GM21825 (cell line): ENCODE results near the gene SACS.
"Not testable (repeated sequence)": the region's sequence is repeated elsewhere in the genome, so short reads cannot be mapped to it uniquely, and the experiment has no call there.

Experiments used
- ATAC-seq: cut with Tn5 transposase; IDR thresholded peaks from one replicate; pipeline ENCODE4 v1.9.1; 2021; ENCODE audit warnings: mild to moderate bottlenecking, moderate library complexity; ENCODE audit not compliant: unreplicated experiment

Gene SACS

DNA sequence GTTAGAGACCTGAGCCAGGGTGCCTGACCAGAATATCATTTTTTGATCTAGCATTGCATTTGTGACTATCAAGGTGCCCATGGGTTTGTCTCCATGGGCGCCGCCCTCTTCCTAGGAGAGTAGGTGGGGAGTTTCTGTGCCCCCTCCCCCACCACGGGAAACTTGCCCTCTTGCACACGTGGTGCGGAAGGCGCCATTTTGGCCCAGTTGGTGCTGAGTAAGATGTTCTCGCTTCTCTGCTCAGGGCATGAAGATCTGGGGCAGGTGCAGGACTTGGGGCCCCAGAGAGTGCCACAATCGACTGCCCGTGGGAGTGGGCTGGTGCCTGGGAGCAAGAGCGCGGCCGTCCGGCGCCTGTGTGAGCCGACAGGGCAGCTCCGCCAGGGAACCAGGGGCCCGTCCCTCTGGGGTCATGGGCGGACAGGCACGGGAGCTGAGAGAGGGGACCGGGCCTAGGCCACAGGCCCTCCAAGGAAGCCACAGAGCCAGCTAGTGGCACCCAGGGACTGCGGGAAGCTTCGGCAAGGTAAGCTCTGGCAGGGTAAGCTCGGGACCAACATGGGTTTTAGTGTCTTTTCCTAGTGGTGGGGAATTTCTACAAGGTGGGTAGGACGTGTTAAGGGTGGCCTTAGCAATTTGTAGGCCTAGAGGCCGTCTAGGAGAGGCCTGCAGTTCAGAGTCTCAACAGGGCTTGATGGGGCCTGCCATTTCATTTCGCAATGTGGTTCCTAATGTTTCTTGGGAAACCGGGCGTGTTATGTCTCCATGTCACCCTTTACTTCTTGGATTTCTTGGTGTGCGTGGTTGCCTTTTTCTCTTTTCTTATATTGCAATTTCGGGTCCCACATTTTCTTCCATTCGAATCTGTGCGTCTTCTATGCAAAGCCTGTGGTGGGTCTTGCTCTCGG, 14.5 kb downstream of the SACS start:
- ATAC-seq: no peak

DNA sequence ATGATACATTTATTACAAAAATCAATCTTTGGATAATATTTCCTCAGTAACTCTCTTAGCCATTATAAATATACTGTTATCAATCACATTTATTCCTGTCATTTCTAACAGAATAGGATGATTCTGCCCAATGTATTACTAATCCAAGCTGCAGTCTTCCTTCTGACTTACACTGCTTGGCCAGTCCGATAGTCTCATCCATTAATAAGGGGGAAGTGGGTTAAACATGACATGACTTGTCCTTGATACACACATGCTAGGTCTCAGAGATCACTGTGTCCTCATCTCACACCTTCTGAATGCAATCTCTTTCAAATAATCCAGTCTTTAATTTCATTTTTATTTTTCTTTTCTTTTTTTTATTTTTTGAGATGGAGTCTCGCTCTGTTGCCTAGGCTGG, 18.8 kb downstream of the SACS start:
- ATAC-seq: no peak

DNA sequence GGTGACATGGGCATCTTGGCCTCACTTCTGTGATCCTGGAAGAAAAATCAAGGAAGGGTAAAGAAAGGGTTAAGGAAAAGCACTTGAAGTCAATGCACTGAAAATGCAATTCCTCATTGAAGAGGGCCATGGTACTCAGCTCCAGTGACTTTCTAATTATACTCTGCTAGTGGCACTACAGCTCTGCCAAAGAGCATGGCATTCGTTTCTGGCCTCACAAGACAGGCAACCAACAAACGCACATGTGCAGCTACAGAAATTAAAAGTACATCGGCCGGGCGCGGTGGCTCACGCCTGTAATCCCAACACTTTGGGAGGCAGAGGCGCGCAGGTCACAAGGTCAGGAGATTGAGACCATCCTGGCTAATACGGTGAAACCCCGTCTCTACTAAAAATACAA, 21.8 kb downstream of the SACS start:
- ATAC-seq: no peak

DNA sequence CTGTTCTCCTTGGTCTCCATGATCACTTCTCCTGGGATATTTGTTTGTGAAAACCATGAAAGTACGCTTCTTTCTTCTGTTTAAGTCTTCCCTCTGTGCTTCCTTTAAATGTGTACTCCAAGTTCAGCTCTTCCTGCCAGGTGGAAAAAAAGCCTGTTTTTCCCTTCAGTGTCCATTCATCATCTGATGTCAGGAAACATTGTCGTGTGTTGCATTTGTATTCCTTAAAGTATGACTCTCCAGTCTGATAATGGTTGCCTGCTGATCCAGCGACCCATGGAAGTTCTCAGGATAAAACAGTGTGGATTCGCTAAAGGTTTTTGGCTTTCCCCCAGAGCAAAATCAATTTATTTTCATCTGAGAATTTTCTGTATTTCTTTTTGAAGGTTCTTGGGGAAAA, 22.3 kb downstream of the SACS start:
- ATAC-seq: no peak

DNA sequence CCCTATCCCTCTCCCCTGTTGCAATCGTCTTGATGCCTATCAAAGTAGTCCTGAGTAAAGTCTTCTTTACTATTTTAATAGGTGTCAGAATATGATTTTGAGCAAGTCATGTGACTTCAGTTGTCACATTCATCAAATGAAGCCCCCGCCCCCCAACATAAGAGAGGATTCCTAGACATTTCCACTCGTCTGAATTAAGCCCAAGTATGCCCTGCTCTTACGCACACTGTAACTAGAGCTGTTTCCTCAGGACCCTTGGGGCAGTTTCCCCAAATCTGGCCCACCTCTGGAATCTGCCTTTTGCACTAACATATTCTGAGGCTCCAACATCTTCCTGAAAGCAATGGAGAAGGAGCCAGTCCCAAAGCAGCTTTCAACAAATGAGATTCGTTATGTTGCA, 25.5 kb downstream of the SACS start:
- no peak for ATAC-seq

DNA sequence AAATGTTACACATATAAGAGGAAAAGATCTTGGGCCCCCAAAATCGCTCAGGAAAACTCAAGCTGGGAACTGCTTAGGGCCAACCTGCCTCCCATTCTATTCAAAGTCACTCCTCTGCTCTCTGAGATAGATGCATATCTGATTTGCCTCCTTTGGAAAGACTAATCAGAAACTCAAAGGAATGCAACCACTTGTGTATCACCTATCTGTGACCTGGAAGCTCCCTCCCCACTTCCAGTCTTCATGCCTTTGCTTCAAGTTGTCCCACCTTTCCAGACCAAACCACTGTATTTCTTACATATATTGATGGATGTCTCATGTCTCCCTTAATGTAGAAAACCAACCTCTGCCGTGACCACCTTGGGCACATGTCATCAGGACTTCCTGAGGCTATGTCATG, 32.3 kb downstream of the SACS start:
- not testable (repeated sequence) for ATAC-seq

DNA sequence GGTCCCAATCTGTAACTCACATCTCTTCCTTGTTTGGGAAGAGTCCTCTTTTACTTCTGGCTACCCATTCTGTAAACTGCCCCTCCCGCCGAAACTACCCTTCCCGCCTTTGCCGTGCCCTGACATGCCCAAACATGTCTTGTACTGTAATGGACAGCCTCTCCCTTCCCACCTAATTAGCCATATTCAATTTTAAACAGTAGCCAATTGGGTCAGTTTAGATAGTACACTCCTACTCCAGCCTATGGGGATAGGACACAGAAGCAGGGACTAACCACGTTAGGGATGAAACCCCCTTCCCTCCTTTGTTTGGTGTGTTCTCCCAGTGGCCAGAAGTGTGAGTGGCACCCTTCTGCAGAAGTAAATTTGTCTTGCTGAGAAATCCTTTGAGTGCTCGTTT, 34.2 kb downstream of the SACS start:
- ATAC-seq: no peak

DNA sequence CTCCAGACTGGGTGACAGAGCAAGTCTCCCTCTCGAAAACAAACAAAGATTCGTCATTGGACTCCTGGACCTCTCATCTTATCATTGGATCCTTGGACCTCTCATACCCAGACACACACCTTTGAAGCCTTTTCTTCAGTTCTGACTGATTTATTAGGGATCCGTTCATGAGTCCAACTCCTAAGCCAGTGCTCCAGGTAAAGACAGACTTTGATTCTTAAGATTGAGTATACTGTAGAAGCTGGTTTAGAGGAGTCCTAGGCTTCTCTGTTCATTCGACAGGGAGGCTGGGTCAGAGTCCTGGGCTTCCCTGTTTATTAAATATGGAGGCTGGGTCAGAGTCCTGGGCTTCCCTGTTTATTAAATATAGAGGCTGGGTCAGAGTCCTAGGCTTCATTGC, 38.7 kb downstream of the SACS start:
- ATAC-seq: no peak

DNA sequence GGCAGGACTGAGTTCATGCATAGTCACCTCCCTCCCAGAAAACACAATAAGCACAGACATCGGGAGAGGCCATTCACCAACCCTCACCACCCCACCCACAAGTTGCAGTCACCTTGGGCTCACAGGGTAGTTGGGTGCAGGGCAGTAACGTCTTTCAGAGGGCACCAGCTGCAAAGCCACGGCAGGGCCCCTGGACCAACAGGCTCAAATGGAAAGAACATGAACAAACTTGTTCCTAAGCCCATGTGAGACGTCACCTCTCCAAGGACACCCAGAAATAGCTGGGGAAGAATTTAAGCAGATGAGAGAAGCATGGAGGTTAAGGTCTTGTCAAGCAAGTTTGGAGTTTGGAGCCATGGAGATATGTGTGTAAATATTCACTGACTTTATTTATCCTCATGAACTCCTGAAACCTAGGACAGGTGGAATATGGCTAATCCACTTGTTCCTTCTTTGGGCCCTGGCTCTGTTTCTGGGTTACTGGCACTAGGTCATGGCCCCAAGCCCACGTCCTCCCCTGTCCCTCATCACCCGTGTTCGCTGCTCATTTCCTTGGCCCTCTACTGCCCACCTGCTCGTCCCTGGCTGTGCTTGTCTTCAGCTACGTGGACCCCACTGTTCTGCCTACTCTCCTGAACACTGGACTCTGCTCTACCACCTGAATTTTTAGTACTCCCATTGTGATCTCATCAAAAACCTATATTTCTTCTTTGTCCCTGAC, 40.4 kb downstream of the SACS start:
- no peak for ATAC-seq

DNA sequence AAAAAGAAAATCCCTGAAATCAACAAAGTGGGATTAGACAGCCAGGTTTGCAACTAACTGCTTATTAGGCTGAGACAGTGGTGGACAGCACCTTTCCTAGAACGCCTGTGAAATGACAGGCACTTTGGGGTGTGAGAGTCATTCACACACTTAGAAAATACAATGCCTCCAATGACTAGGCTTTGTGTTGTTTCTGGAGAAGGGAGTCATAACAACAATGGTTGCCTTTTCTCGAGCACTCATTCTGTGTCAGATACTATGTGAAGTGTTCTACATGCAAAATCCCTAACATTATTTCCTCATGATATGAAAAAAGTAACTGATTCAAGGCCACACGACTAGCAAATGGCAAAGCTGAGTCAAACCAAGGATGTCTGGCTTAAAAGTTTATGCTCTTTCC, 41.2 kb downstream of the SACS start:
- ATAC-seq: no peak

DNA sequence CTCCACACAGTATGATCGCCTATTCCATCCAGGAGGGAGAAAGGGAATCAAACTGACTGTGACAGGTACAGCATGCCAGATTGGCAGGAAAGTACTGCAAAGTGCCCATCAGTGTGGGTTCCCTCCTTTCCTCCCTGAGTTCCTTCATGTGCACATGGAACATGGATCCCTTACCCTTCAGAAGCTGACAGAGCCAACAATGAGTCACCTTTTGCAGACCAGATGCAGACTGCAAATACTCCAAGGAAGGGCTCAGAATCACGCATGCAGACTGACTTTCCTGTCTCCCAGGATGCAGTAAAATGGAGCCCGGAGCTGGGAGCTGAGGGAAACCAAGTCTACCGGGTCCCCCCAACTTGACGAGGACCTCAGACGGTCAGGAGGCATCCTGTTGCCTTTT, 41.8 kb downstream of the SACS start:
- no peak for ATAC-seq

DNA sequence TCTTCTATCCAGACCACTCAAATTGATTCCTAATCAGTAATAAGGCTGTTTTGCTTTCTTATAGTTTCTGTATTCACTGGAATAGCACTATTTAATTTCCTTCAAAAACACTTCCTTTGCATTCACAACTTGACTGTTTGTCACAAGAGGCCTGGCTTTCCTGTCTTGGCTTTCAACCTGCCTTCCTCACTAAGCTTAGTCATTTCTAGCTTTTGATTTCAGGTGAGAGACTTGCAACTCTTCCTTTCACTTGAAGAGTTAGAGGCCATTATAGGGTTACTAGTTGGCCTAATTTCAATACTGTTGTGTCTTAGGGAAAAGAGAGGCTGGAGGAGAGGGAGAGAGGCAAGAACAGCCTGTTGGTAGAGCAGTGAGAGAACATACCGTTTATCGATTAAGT, 47.0 kb downstream of the SACS start:
- peak; percentile 54 for ATAC-seq

DNA sequence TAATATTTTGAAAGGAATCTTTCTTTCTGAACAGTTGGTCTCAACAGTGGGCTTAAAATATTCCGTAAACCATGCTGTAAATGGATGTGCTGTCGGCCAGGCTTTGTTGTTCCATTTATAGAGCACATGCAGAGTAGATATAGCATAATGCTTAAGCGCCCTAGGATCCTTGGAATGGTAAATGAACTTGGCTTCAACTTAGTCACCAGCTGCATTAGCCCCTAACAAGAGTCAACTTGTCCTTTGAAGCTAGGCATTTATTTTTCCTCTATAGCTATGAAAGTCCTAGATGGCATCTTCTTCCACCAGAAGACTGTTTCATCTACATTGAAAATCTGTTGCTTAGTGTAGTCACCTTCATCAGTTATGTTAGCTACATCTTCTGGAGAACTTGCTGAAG, 47.6 kb downstream of the SACS start:
- ATAC-seq: no peak

DNA sequence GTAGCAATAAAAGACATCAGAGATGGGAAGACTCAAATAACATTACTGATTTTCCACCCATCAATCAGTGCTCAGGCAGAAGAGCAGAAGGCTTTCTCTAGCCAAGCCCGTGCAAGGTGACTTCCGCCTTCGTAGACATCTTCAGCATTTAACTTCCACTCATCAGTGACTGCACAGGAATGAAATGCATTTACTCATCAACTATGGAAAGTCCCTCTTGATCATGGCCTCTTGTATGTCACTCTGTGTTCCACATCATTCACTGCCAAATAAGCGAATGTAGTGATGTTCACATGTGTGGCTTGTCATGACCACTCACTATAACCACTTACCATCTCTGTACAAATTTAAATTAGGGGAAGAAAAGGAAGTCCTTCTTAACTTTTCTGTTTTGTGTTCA, 49.4 kb downstream of the SACS start:
- peak; percentile 79 for ATAC-seq

DNA sequence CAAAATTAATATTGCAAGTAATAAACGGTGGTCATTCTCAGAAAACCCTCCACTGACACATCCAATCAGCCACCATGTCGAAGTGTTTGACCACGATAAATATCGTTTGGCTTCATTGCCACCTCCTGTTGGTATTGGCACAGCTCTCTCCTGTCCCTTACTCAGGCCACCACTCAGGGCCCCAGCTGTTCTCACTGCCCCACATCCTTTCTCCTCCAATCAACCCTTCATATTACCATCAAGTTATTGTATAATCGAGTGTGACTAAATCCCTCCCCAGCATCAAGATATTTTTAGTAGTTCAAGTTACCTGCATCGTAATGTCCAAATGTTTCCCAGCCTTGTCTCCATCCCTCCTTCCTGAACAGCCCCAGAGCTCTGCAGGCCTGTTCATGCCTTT, 50.4 kb downstream of the SACS start:
- no peak for ATAC-seq

DNA sequence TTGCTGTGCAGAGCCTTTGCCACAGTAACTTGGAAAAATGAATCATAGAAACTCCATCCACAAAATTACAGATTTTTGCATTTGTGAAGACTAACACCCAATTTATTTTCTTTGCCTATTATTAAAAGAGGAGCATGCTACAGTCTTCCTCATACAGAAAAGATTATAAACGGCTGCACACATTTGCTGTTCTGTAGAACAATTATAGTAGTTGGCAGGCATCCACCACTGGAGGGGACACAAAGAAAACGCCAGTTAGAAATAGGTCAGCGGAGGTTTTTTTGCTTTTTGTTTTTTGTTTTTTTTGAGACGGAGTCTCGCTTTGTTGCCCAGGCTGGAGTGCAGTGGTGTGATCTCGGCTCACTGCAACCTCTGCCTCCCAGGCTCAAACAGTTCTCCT, 51.6 kb downstream of the SACS start:
- no peak for ATAC-seq

DNA sequence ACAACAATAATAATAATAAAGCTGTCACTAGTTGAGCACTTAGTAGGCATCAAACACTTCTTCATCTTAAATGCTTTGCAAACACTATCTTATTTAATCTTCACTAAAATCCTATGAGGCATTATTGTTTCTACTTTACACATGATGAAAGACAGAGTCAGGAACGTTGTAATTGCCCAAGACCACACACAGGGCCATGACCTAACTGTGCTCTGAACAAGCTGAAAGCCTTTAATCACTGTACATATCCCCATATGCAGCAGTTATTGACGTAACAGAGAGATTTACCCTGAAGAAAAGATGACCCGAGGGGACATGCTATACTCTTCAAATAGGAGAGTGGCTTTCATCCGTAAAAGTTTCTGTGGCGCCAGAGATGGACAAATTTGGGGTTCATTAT, 53.0 kb downstream of the SACS start:
- ATAC-seq: no peak

DNA sequence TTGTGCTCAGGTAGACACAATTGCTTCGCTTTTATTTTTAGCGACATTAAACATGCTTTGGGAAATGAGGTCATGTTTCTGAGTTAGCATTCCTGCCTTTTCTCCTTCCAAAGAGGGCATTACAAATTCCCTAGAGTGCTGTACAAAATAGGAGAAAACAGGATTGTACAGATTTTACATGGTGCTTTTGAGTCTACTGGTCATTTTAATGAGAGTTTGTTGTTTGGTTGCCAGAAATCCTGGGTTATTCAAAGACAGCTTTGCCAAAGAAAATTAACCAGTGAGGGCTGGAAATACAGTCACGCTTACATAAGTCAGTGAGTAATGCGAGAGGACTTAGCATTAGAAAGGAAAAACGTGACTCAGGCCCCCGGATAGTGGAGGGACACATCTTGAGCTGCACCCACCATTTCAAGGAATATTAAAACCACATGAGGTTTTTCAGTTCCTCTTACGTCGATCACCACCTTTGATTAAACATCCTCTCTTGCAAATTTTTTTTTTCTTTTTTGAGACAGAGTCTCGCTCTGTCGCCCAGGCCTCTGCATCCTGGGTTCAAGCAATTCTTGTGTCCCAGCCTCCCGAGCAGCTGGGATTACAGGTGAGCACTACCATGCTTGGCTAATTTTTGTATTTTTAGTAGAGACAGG, 55.4 kb downstream of the SACS start:
- peak; percentile 27 for ATAC-seq

DNA sequence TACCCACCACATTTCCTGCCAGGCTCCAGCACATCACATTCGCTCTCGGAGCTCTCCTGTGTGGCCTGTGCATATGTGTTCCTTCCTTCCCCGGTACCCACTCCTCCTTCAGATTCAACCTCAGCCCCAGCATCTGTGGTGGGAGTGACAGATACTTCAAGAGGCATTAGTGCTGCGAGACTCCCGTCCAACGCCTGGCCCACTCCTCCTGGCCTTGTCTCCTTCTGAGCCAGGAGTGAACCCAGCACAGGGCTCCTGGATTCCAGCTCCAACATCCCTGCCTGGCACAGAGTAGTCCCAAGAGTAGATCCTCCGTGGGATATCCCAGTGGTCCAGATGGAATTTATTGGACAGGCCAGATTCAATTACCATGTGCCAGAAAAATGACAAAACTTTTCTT, 55.9 kb downstream of the SACS start:
- no peak for ATAC-seq

DNA sequence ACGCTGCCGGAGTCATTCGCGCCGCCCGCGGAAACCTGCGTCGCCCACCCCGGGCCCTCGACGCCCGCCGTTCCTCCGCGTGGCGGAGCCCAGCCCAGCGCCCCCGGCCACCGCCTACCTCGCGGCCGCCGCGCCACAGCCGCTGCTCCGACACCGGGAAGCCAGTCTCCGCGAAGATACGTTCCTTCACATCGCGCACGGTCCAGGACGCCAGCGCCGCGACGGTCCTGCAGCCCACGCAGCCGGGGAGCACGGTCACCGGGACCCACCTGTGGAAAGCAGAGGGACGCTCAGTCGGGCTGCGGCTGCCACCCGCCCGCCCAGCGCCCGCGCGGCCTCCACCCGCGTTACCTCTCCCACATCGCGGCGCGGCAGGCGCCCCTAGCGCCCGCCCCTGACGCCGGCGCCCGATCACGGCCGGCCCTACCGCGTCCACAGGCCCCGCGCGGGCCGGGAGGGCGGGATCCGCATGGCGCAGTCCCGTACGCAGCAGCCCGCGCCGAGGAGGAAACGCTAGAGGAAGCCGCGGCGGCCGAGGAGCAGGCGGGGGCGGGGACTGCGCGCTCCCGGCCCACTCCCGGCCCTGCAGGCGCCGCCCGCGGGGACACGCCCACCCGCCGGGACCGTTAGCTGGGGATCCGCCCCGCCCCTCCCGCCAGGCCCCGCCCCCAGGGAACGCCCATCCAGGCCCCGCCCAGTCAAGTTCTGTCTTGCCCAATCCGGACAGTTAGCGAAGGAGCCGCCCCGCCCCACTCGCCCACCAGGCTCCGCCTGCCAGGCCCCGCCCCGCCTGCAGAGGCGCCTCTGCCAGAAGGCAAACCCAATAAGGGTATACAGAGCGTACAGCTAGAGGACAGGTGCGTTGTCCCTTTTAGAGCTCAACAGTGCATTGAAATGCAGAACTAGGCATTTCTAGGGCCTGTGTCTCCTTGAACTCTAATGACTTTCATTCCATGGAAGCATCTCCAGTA, 58.2 kb downstream of the SACS start:
- peak; percentile 77 for ATAC-seq
